RPMI7951 (cell line): ENCODE data around the gene ROCK2. TPM values are rescaled to one million over a fixed set of nuclear protein-coding genes. Genes with fewer than 3 reads are reported as not detected.
"Not testable (repeated sequence)": the region's sequence is repeated elsewhere in the genome, so short reads cannot be mapped to it uniquely, and the experiment has no call there.

Experiments used
- DNase-seq: peaks from one replicate; pipeline ENCODE4 v3.0.0-alpha.2; 2012; ENCODE audit warnings: low read depth
- total RNA-seq: library from RNA; depleted of rRNA; stranded (reverse); fragments of >200 nt; shearing (Covaris generic); gene quantifications from 2 replicates; pipeline ENCODE4 v1.2.3, GENCODE V29; 2014

The ROCK2 gene
- total RNA-seq, 1 experiment from 2014 or later = 45.4 TPM

- DNase-seq = no peak
These were observed 108.1 kb downstream of the ROCK2 start for GRCh38 chr2:11236335-11236734.

GRCh38 chr2:11235583-11235982, 108.9 kb downstream of the ROCK2 start:
- no peak for DNase-seq

GRCh38 chr2:11234309-11234708, 110.1 kb downstream of the ROCK2 start:
- peak; percentile 24 for DNase-seq

GRCh38 chr2:11231193-11231592, 113.2 kb downstream of the ROCK2 start:
- DNase-seq = not testable (repeated sequence)

- DNase-seq = no peak
These were observed 115.7 kb downstream of the ROCK2 start for GRCh38 chr2:11228692-11229091.

- DNase-seq = no peak
These were observed 116.8 kb downstream of the ROCK2 start for GRCh38 chr2:11227595-11227994.

- DNase-seq = no peak
These were observed 119.5 kb downstream of the ROCK2 start for GRCh38 chr2:11224887-11225286.

GRCh38 chr2:11222845-11223244, 121.6 kb downstream of the ROCK2 start:
- DNase-seq = no peak

- no peak for DNase-seq
These were observed 124.0 kb downstream of the ROCK2 start for GRCh38 chr2:11220445-11220844.

- no peak for DNase-seq
These were observed 129.0 kb downstream of the ROCK2 start for GRCh38 chr2:11215407-11215806.

GRCh38 chr2:11214770-11215169, 129.7 kb downstream of the ROCK2 start:
- no peak for DNase-seq

- DNase-seq = no peak
These were observed 130.5 kb downstream of the ROCK2 start for GRCh38 chr2:11213975-11214374.

- DNase-seq = peak; percentile 67
These were observed 131.3 kb downstream of the ROCK2 start for GRCh38 chr2:11213090-11213638.

- no peak for DNase-seq
These were observed 131.8 kb downstream of the ROCK2 start for GRCh38 chr2:11212645-11213044.

GRCh38 chr2:11208083-11208482, 136.4 kb downstream of the ROCK2 start:
- no peak for DNase-seq

- peak; percentile 65 for DNase-seq
These were observed 141.0 kb downstream of the ROCK2 start for GRCh38 chr2:11203480-11203879.

GRCh38 chr2:11201969-11202368, 142.5 kb downstream of the ROCK2 start:
- DNase-seq = no peak

- no peak for DNase-seq
These were observed 143.8 kb downstream of the ROCK2 start for GRCh38 chr2:11200651-11201050.

- no peak for DNase-seq
These were observed 148.2 kb downstream of the ROCK2 start for GRCh38 chr2:11196246-11196645.

GRCh38 chr2:11187731-11188130, 156.7 kb downstream of the ROCK2 start:
- no peak for DNase-seq

- DNase-seq = peak; percentile 76
These were observed 157.3 kb downstream of the ROCK2 start for GRCh38 chr2:11187083-11187619.

- no peak for DNase-seq
These were observed 158.3 kb downstream of the ROCK2 start for GRCh38 chr2:11186145-11186544.

GRCh38 chr2:11182951-11183350, 161.5 kb downstream of the ROCK2 start:
- no peak for DNase-seq

GRCh38 chr2:11180653-11181052, 163.8 kb downstream of the ROCK2 start:
- no peak for DNase-seq
